DOHH2 (cell line): ENCODE measurements around the gene THBS2.

Experiments
- H3F3A ChIP-seq: fragments of 200-600 bp; sonication (generic), shearing (Covaris generic); 2 replicates; pipeline ENCODE4 v1.6.0; 2016; ENCODE audit warnings: antibody characterized with exemption, mild to moderate bottlenecking; ENCODE audit not compliant: control insufficient read depth, insufficient read depth
- H3K27ac ChIP-seq: fragments of 200-600 bp; sonication (generic); 2 replicates; pipeline ENCODE4 v1.5.1; 2014; ENCODE audit warnings: low read depth, mild to moderate bottlenecking, low read length, moderate library complexity
- H3K27me3 ChIP-seq: fragments of 200-600 bp; sonication (generic); 2 replicates; pipeline ENCODE4 v1.6.1; 2014; ENCODE audit warnings: mild to moderate bottlenecking, low read length, mixed read lengths; ENCODE audit not compliant: control insufficient read depth
- H3K36me3 ChIP-seq: fragments of 200-600 bp; sonication (generic); 2 replicates; pipeline ENCODE4 v1.6.1; 2014; ENCODE audit warnings: mild to moderate bottlenecking, low read length, moderate library complexity, mixed read lengths; ENCODE audit not compliant: control insufficient read depth
- H3K4me1 ChIP-seq: fragments of 200-600 bp; sonication (generic); 2 replicates; pipeline ENCODE4 v1.6.1; 2014; ENCODE audit warnings: mild to moderate bottlenecking, low read length, mixed read lengths; ENCODE audit not compliant: control insufficient read depth
- H3K4me2 ChIP-seq: fragments of 200-600 bp; sonication (generic); 2 replicates; pipeline ENCODE4 v1.6.0; 2014; ENCODE audit warnings: mild to moderate bottlenecking, low read length, moderate library complexity
- H3K4me3 ChIP-seq: fragments of 200-600 bp; sonication (generic); 2 replicates; pipeline ENCODE4 v1.5.1; 2014; ENCODE audit warnings: mild to moderate bottlenecking, low read length, mixed read lengths
- H3K79me2 ChIP-seq: fragments of 200-600 bp; sonication (generic); 2 replicates; pipeline ENCODE4 v1.6.1; 2014; ENCODE audit warnings: mild to moderate bottlenecking, low read length, mixed read lengths; ENCODE audit not compliant: control insufficient read depth
- H3K9me2 ChIP-seq: fragments of 200-600 bp; sonication (generic); replicated peaks from 2 replicates; pipeline ENCODE4 v1.6.1; 2014; ENCODE audit warnings: mild to moderate bottlenecking, low read length, mixed read lengths; ENCODE audit not compliant: control insufficient read depth
- H3K9me3 ChIP-seq: fragments of 200-600 bp; sonication (generic); 2 replicates; pipeline ENCODE4 v1.6.1; 2014; ENCODE audit warnings: antibody characterized with exemption, low read length, mixed read lengths; ENCODE audit not compliant: control insufficient read depth, insufficient read depth
- H4K20me1 ChIP-seq: fragments of 200-600 bp; sonication (generic); 2 replicates; pipeline ENCODE4 v1.6.0; 2014; ENCODE audit warnings: low read depth, mild to moderate bottlenecking, antibody characterized with exemption, low read length, moderate library complexity; ENCODE audit not compliant: control insufficient read depth, insufficient read depth
- CTCF ChIP-seq: fragments of 200-600 bp; sonication (generic); IDR thresholded peaks from one replicate; pipeline ENCODE4 v1.5.1; 2014; ENCODE audit warnings: antibody characterized with exemption, mild to moderate bottlenecking, low read depth, low read length; ENCODE audit not compliant: poor library complexity, severe bottlenecking
- EZH2phosphoT487 ChIP-seq: fragments of 200-600 bp; sonication (generic); IDR thresholded peaks from 2 replicates; pipeline ENCODE4 v1.6.1; 2017; ENCODE audit warnings: borderline replicate concordance, mild to moderate bottlenecking, antibody characterized with exemption, low read length, moderate library complexity, mixed read lengths

Gene THBS2

GRCh38 chr6:169229615-169230321 lies 23.9 kb downstream of the THBS2 start:
- Histone ChIP-seq H3K36me3 (no peaks in the 10 kb centered on the region), H3K4me3 (no peak overlapping the region)

GRCh38 chr6:169227116-169227515 lies 26.5 kb downstream of the THBS2 start:
- H3K4me1 ChIP-seq: no peaks in the 10 kb centered on the region
- H3K9me2 ChIP-seq: no peaks in the 10 kb centered on the region
- no peaks in the 10 kb centered on the region for H3K27me3 ChIP-seq
- no peaks in the 10 kb centered on the region for H3F3A ChIP-seq
- no peak overlapping the region for H3K4me3 ChIP-seq
- no peaks in the 10 kb centered on the region for H3K36me3 ChIP-seq
- H4K20me1 ChIP-seq: no peaks in the 10 kb centered on the region
- H3K79me2 ChIP-seq: no peaks in the 10 kb centered on the region
- no peak overlapping the region for H3K27ac ChIP-seq
- H3K9me3 ChIP-seq: peaks cover 3% of the 10 kb centered on the region; the same call in 1 of the 2 replicates
- TF ChIP-seq EZH2phosphoT487 (no peak), CTCF (no peak)
- no peak overlapping the region for H3K4me2 ChIP-seq

More at GRCh38 chr6:169229615-169230321, 23.9 kb downstream of the THBS2 start:
- no peak overlapping the region for H3K4me2 ChIP-seq
- TF ChIP-seq CTCF (no peak), EZH2phosphoT487 (no peak)
- H3K79me2 ChIP-seq: no peaks in the 10 kb centered on the region
- peaks cover 25% of the 10 kb centered on the region for H3K9me3 ChIP-seq
- H4K20me1 ChIP-seq: no peaks in the 10 kb centered on the region
- H3F3A ChIP-seq: no peaks in the 10 kb centered on the region
- H3K4me1 ChIP-seq: no peaks in the 10 kb centered on the region
- no peaks in the 10 kb centered on the region for H3K27me3 ChIP-seq
- H3K27ac ChIP-seq: no peak overlapping the region
- H3K9me2 ChIP-seq: no peaks in the 10 kb centered on the region

- H3F3A ChIP-seq: no peaks in the 10 kb centered on the region
- no peaks in the 10 kb centered on the region for H3K27me3 ChIP-seq
- H3K4me2 ChIP-seq: no peak overlapping the region
- H4K20me1 ChIP-seq: no peaks in the 10 kb centered on the region
- H3K79me2 ChIP-seq: no peaks in the 10 kb centered on the region
- no peak overlapping the region for H3K27ac ChIP-seq
- H3K4me3 ChIP-seq: no peak overlapping the region
- no peaks in the 10 kb centered on the region for H3K4me1 ChIP-seq
- TF ChIP-seq EZH2phosphoT487 (no peak), CTCF (no peak)
- H3K36me3 ChIP-seq: no peaks in the 10 kb centered on the region
- no peaks in the 10 kb centered on the region for H3K9me2 ChIP-seq
- no peaks in the 10 kb centered on the region; the same call in 1 of the 2 replicates for H3K9me3 ChIP-seq
Measured at GRCh38 chr6:169225887-169226286, 27.8 kb downstream of the THBS2 start.
